A673 (cell line): Measurements from ENCODE around the gene AGAP1.

Experiments
- CTCF ChIP-seq: fragments of 300-800, 200-600 bp; sonication (generic); conservative IDR thresholded peaks from 2 replicates; pipeline ENCODE4 v1.5.1; 2017; ENCODE audit warnings: low read depth, mild to moderate bottlenecking, antibody characterized with exemption, low read length, moderate library complexity, mixed read lengths
- EZH2 ChIP-seq: fragments of 200-600 bp; sonication (generic); IDR thresholded peaks from 2 replicates; pipeline ENCODE4 v1.6.1; 2017; ENCODE audit warnings: borderline replicate concordance, low read depth, mild to moderate bottlenecking, mixed read lengths, antibody characterized with exemption, low read length; ENCODE audit not compliant: poor library complexity, severe bottlenecking

- TF ChIP-seq CTCF, result no peak
- TF ChIP-seq EZH2, result no peak
Observed at GRCh38 chr2:236034974-236035373, 541.1 kb downstream of the AGAP1 start.
